GM19043 (cell line): ENCODE results near the gene DMD.

Experiments
- ATAC-seq: cut with Tn5 transposase; IDR thresholded peaks from one replicate; pipeline ENCODE4 v1.9.1; 2021; ENCODE audit warnings: low read depth; ENCODE audit not compliant: unreplicated experiment

DMD gene

GRCh38 chrX:31279359-31279758 lies 1932.0 kb downstream of the DMD start:
- ATAC-seq, result no peak

GRCh38 chrX:31272472-31272775 lies 1938.9 kb downstream of the DMD start:
- ATAC-seq, result no peak

GRCh38 chrX:31271615-31272471 lies 1939.5 kb downstream of the DMD start:
- no peak for ATAC-seq

- no peak for ATAC-seq
Measured at GRCh38 chrX:31269914-31270313, 1941.4 kb downstream of the DMD start.

- ATAC-seq, result no peak
Measured at GRCh38 chrX:31268359-31268758, 1943.0 kb downstream of the DMD start.

GRCh38 chrX:31266203-31267076 lies 1944.9 kb downstream of the DMD start:
- ATAC-seq, result peak; percentile 87

- ATAC-seq, result no peak
Measured at GRCh38 chrX:31265383-31265782, 1946.0 kb downstream of the DMD start.

GRCh38 chrX:31260351-31260750 lies 1951.0 kb downstream of the DMD start:
- no peak for ATAC-seq

- ATAC-seq, result no peak
Measured at GRCh38 chrX:31258166-31258565, 1953.2 kb downstream of the DMD start.

GRCh38 chrX:31255310-31256033 lies 1955.9 kb downstream of the DMD start:
- ATAC-seq, result no peak

- ATAC-seq, result no peak
Measured at GRCh38 chrX:31252133-31252532, 1959.2 kb downstream of the DMD start.

GRCh38 chrX:31251336-31251735 lies 1960.0 kb downstream of the DMD start:
- no peak for ATAC-seq

GRCh38 chrX:31245714-31246113 lies 1965.6 kb downstream of the DMD start:
- ATAC-seq, result peak; percentile 90

- ATAC-seq, result no peak
Measured at GRCh38 chrX:31243804-31244203, 1967.5 kb downstream of the DMD start.

GRCh38 chrX:31240982-31241381 lies 1970.4 kb downstream of the DMD start:
- no peak for ATAC-seq

GRCh38 chrX:31237189-31237588 lies 1974.2 kb downstream of the DMD start:
- ATAC-seq, result peak; percentile 75

- peak; percentile 34 for ATAC-seq
Measured at GRCh38 chrX:31236231-31236630, 1975.1 kb downstream of the DMD start.

GRCh38 chrX:31233941-31234496 lies 1977.3 kb downstream of the DMD start:
- no peak for ATAC-seq

GRCh38 chrX:31232506-31232905 lies 1978.8 kb downstream of the DMD start:
- no peak for ATAC-seq

- ATAC-seq, result peak; percentile 93
Measured at GRCh38 chrX:31228909-31229308, 1982.4 kb downstream of the DMD start.

- no peak for ATAC-seq
Measured at GRCh38 chrX:31228415-31228832, 1982.9 kb downstream of the DMD start.
